22Rv1 (cell line): ENCODE data around the gene TMEM151A.

Experiments used
- CTCF ChIP-seq: fragments of 450-650 bp; IDR thresholded peaks from 2 replicates; pipeline ENCODE4 v1.5.1; 2017; ENCODE audit warnings: mild to moderate bottlenecking
- ZFX ChIP-seq: fragments of 450-650 bp; IDR thresholded peaks from 2 replicates; pipeline ENCODE4 v1.6.1; 2017; ENCODE audit warnings: antibody characterized with exemption, borderline replicate concordance

GRCh38 chr11:66323684-66324083 is 32.0 kb downstream of the TMEM151A start:
- TF ChIP-seq CTCF (no peak), ZFX (no peak)
